Measurements from ENCODE around the gene ZNF429. TPM values are rescaled to one million over a fixed set of nuclear protein-coding genes. Genes with fewer than 3 reads are reported as not detected.
"Not testable (repeated sequence)": the region's sequence is repeated elsewhere in the genome, so short reads cannot be mapped to it uniquely, and the experiment has no call there.

The ZNF429 gene
- total RNA-seq, 1 donor from 2014 or later = 12.7 TPM

- no peak for DNase-seq
These were observed 88.1 kb downstream of the ZNF429 start for GRCh38 chr19:21593502-21593901.

- no peak for DNase-seq
These were observed 88.8 kb downstream of the ZNF429 start for GRCh38 chr19:21593934-21594820.

GRCh38 chr19:21595185-21595584, 89.8 kb downstream of the ZNF429 start:
- DNase-seq = no peak

- DNase-seq = no peak
These were observed 96.8 kb downstream of the ZNF429 start for GRCh38 chr19:21602082-21602658.

- DNase-seq = not testable (repeated sequence)
These were observed 97.4 kb downstream of the ZNF429 start for GRCh38 chr19:21602659-21603430.

- peak; percentile 46 for DNase-seq
These were observed 98.2 kb downstream of the ZNF429 start for GRCh38 chr19:21603431-21604231.

GRCh38 chr19:21604351-21604926, 99.0 kb downstream of the ZNF429 start:
- DNase-seq = peak; percentile 81

Other genes starting within 250 kb of the ZNF429 start
- 22.8 TPM for gene ZNF708, start 176.2 kb upstream of the ZNF429 start, total RNA-seq
- 27.7 TPM for gene ZNF738, start 146.6 kb upstream of the ZNF429 start, total RNA-seq
- gene ZNF493, start 108.5 kb upstream of the ZNF429 start, total RNA-seq = 37.1 TPM

Measured in tongue (tissue), 2 donors.